PC-9 (cell line): ENCODE results near the gene MR1. TPM values are rescaled to one million over a fixed set of nuclear protein-coding genes. Genes with fewer than 3 reads are reported as not detected.

Experiments used
- BruUV-seq: library from RNA; stranded (reverse); fragments of 400-500 nt; replicated peaks from 2 replicates; lab custom pipeline; 2021; lab: Mats Ljungman, UMichigan
- CTCF ChIA-PET: fragments of 300-600 bp; sonication (Branson Sonifier 250); formaldehyde crosslinking; loops from one replicate; lab custom pipeline; 2022; ENCODE audit warnings: antibody characterized with exemption; lab: Charles Lee
- POLR2A ChIA-PET: fragments of 300-600 bp; sonication (Branson Sonifier 250); formaldehyde crosslinking; loops from one replicate; lab custom pipeline; 2022; ENCODE audit warnings: antibody characterized with exemption; ENCODE audit not compliant: unreplicated experiment; lab: Charles Lee
- DNase-seq, 2 experiments: peaks; one replicate each; pipeline versions ENCODE4 v3.0.0 to v3.0.0-alpha.2; 2015 to 2022; ENCODE audit warnings: mixed read lengths in 1 of 2
- H2AFZ ChIP-seq: fragments of 200-600 bp; sonication (generic); 2 replicates; pipeline ENCODE4 v1.8.1; 2017; ENCODE audit warnings: antibody characterized with exemption
- H3F3A ChIP-seq: fragments of 200-600 bp; sonication (generic); 2 replicates; pipeline ENCODE4 v1.8.1; 2017; ENCODE audit warnings: antibody characterized with exemption, mild to moderate bottlenecking, low read depth; ENCODE audit not compliant: insufficient read depth
- H3K27ac ChIP-seq: fragments of 200-600 bp; sonication (generic); 2 replicates; pipeline ENCODE4 v1.6.1; 2016; ENCODE audit warnings: mixed run types
- H3K27me3 ChIP-seq: fragments of 200-600 bp; sonication (generic); 2 replicates; pipeline ENCODE4 v1.6.1; 2016; ENCODE audit warnings: low read depth, mixed run types; ENCODE audit not compliant: insufficient read depth
- H3K36me3 ChIP-seq: fragments of 200-600 bp; sonication (generic); 2 replicates; pipeline ENCODE4 v1.6.1; 2016; ENCODE audit warnings: low read depth, mixed run types
- H3K4me1 ChIP-seq: fragments of 200-600 bp; sonication (generic); replicated peaks from 2 replicates; pipeline ENCODE4 v1.6.1; 2016; ENCODE audit warnings: mixed run types; ENCODE audit not compliant: insufficient read depth
- H3K4me2 ChIP-seq: fragments of 200-600 bp; sonication (generic); 2 replicates; pipeline ENCODE4 v1.6.1; 2017; ENCODE audit warnings: mixed run types
- H3K4me3 ChIP-seq: fragments of 200-600 bp; sonication (generic); 2 replicates; pipeline ENCODE4 v1.6.1; 2016; ENCODE audit warnings: mixed run types
- H3K79me2 ChIP-seq: fragments of 200-600 bp; sonication (generic); 2 replicates; pipeline ENCODE4 v1.6.1; 2017; ENCODE audit warnings: low read depth, mixed run types
- H3K9me2 ChIP-seq: fragments of 200-600 bp; sonication (generic); 2 replicates; pipeline ENCODE4 v1.8.1; 2017; ENCODE audit warnings: mild to moderate bottlenecking; ENCODE audit not compliant: insufficient read depth
- H3K9me3 ChIP-seq: fragments of 200-600 bp; sonication (generic); 2 replicates; pipeline ENCODE4 v1.8.1; 2016; ENCODE audit warnings: low read depth; ENCODE audit not compliant: insufficient read depth
- H4K20me1 ChIP-seq: fragments of 200-600 bp; sonication (generic); 2 replicates; pipeline ENCODE4 v1.8.1; 2017; ENCODE audit not compliant: insufficient read depth
- EZH2 ChIP-seq: fragments of 200-600 bp; sonication (generic); IDR thresholded peaks from 2 replicates; pipeline ENCODE4 v1.8.0; 2017; ENCODE audit warnings: antibody characterized with exemption, low read depth
- intact Hi-C: fragments of 100-400 bp; cut with micrococcal nuclease; formaldehyde crosslinking; loops from one replicate; pipeline ENCODE4 v1.10.0; 2022; ENCODE audit not compliant: unreplicated experiment
- total RNA-seq: library from RNA; stranded (reverse); gene quantifications from 2 replicates; pipeline ENCODE4 v1.2.3, GENCODE V29; 2021
- TF ChIP-seq, protein P1 (sequence below): fragments of 200-600 bp; sonication (generic); conservative IDR thresholded peaks from 2 replicates; pipeline ENCODE4 v1.6.1; 2017; ENCODE audit warnings: mixed run types, antibody characterized with exemption, mild to moderate bottlenecking, moderate library complexity

Gene MR1
- total RNA-seq, 1 experiment from 2014 or later, result 15.5 TPM

DNA sequence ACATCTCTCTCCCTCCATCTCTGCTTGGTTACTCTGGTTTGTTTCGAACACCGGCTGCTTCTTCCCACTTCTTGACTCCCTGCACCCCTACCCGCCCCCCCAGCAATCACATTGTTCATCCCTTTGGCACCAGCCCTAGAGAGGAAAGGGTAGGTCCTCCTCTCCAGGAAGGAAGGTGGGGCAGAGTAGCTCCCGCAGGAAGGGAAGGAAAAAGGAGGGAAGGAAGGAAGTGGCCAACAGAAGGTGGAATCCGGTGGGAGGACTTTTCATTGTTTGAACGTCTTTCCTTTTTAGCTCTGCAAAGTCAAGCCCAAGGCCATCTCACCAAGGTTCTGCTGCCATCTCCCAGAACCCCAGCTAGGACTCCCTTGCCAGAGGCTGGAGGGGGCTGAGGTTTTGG lies 72.7 kb downstream of the MR1 start:
- POLR2A ChIA-PET, result interaction anchor here (0.7 kb wide), 1 partner anchor 10 kb away, joined by 5 read pairs; no protein-coding TSS in a partner anchor
- CTCF ChIA-PET, result no interaction called here
- H3F3A ChIP-seq, result peaks cover 24% of the 10 kb centered on the region
- no peaks in the 10 kb centered on the region for H3K9me2 ChIP-seq
- no peak overlapping the region for H2AFZ ChIP-seq
- no peaks in the 10 kb centered on the region for H3K27me3 ChIP-seq
- H3K79me2 ChIP-seq, result peaks cover 34% of the 10 kb centered on the region
- H3K4me2 ChIP-seq, result peak overlapping the region; percentile 78; the same call in 1 of the 2 replicates
- H3K4me3 ChIP-seq, result no peak overlapping the region
- no peak for TF ChIP-seq EZH2
- H3K4me1 ChIP-seq, result peaks cover 70% of the 10 kb centered on the region
- BruUV-seq, result no TSS peak
- no peaks in the 10 kb centered on the region for H3K9me3 ChIP-seq
- no peak for DNase-seq
- no peak overlapping the region for H3K27ac ChIP-seq
- H3K36me3 ChIP-seq, result no peaks in the 10 kb centered on the region
- intact Hi-C loops, result no loop called here
- H4K20me1 ChIP-seq, result no peaks in the 10 kb centered on the region

DNA sequence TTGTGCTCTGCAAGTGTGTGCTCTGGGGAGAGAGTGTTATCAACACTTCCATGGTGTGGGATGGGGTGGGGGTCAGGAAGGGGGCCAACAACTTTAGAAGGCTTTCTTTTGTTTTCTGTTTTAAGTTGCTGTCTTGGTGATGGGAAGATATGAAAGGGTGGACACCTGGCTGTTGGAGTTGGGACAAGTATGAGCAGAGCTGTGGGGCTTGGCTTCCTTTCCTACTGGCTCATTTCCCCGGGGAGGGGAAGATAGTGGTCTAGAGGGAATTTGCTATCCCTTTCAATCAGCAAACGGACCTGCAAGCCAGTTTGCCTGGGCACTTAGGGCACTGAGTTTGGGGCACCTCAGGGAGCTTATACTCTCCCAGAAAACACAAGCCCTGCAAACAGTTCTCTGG lies 73.9 kb downstream of the MR1 start:
- intact Hi-C loops, result no loop called here
- H3K4me1 ChIP-seq, result peaks cover 67% of the 10 kb centered on the region
- no peaks in the 10 kb centered on the region for H3K9me2 ChIP-seq
- POLR2A ChIA-PET, result no interaction called here
- no peaks in the 10 kb centered on the region for H3K9me3 ChIP-seq
- no peaks in the 10 kb centered on the region for H4K20me1 ChIP-seq
- no peaks in the 10 kb centered on the region for H3K27me3 ChIP-seq
- CTCF ChIA-PET, result no interaction called here
- H3K27ac ChIP-seq, result no peak overlapping the region
- no peaks in the 10 kb centered on the region for H3K36me3 ChIP-seq
- no peak overlapping the region for H3K4me2 ChIP-seq
- H3K79me2 ChIP-seq, result peaks cover 27% of the 10 kb centered on the region
- BruUV-seq, result no TSS peak
- no peak for DNase-seq
- H3F3A ChIP-seq, result peaks cover 21% of the 10 kb centered on the region
- TF ChIP-seq, protein P1, sequence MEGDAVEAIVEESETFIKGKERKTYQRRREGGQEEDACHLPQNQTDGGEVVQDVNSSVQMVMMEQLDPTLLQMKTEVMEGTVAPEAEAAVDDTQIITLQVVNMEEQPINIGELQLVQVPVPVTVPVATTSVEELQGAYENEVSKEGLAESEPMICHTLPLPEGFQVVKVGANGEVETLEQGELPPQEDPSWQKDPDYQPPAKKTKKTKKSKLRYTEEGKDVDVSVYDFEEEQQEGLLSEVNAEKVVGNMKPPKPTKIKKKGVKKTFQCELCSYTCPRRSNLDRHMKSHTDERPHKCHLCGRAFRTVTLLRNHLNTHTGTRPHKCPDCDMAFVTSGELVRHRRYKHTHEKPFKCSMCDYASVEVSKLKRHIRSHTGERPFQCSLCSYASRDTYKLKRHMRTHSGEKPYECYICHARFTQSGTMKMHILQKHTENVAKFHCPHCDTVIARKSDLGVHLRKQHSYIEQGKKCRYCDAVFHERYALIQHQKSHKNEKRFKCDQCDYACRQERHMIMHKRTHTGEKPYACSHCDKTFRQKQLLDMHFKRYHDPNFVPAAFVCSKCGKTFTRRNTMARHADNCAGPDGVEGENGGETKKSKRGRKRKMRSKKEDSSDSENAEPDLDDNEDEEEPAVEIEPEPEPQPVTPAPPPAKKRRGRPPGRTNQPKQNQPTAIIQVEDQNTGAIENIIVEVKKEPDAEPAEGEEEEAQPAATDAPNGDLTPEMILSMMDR, result no peak
- no peak for TF ChIP-seq EZH2
- H2AFZ ChIP-seq, result no peak overlapping the region
- H3K4me3 ChIP-seq, result no peak overlapping the region

DNA sequence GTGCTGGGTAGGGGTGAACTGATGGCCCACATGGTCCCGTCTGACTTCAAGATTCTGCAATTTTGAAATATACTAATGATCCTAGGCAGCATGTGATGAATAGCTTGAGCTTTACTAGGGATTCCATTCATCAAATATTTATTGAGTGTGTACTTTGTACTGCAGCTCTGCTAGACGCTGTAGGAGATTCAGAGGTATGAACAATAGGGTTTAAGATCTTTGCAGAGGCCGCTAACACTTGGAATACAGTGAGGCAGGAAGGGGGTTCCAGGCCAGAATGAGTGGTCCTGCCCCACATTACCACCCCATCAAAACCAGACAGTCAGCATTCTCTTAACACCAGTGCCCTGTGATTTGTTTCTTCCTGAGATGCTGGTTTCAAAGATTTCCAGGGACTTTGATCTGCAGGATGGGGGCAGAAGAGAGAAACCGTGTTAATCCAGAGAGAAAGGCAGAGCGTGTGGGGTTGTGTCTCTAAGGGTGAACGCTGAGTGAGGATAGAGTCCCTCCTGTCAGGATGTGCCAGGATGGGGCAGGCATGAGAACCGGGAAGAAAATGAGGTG lies 74.6 kb downstream of the MR1 start:
- ChIA-PET POLR2A (no interaction called here), CTCF (no interaction called here)
- Histone ChIP-seq H3K4me2 (no peak overlapping the region), H3F3A (peaks cover 25% of the 10 kb centered on the region), H3K27ac (no peak overlapping the region), H3K9me2 (no peaks in the 10 kb centered on the region), H3K79me2 (peaks cover 21% of the 10 kb centered on the region), H3K27me3 (no peaks in the 10 kb centered on the region), H3K36me3 (no peaks in the 10 kb centered on the region), H2AFZ (no peak overlapping the region), H4K20me1 (no peaks in the 10 kb centered on the region), H3K9me3 (no peaks in the 10 kb centered on the region), H3K4me1 (peaks cover 67% of the 10 kb centered on the region), H3K4me3 (no peak overlapping the region)
- BruUV-seq, result no TSS peak
- intact Hi-C loops, result no loop called here
- no peak for TF ChIP-seq EZH2
- TF ChIP-seq, protein P1, result no peak
- DNase-seq, result no peak

DNA sequence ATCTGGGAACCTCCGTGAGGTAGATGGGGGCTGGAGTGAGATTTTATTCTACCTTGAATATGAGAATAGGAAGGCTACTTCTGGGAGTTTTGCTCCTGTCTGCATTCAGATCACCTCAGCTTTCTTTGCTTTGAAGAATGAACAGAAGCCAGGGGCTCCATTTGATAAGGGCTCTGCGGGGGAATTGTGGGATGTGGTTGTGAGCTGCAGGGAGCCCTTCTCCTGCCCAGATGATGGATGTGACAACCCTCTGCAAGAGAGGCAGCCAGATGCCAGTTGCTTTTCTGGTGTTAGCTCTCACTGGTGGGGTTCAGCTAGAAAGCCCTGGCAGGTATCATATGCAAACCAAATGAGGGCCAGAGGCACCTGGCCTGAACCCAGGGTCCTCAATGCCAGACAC lies 76.2 kb downstream of the MR1 start:
- intact Hi-C loops, result no loop called here
- CTCF ChIA-PET, result no interaction called here
- Histone ChIP-seq H3K27me3 (no peaks in the 10 kb centered on the region), H3K79me2 (peaks cover 17% of the 10 kb centered on the region), H3K4me1 (peaks cover 74% of the 10 kb centered on the region), H3K27ac (0 out of 2 replicates have a peak overlapping the region, but pooled peaks have one; percentile 99), H3F3A (peaks cover 39% of the 10 kb centered on the region), H3K36me3 (no peaks in the 10 kb centered on the region), H4K20me1 (no peaks in the 10 kb centered on the region), H3K9me2 (no peaks in the 10 kb centered on the region), H3K9me3 (no peaks in the 10 kb centered on the region), H3K4me3 (no peak overlapping the region), H2AFZ (no peak overlapping the region), H3K4me2 (no peak overlapping the region)
- POLR2A ChIA-PET, result no interaction called here
- DNase-seq, result no peak
- TF ChIP-seq EZH2, result no peak
- TF ChIP-seq, protein P1, result no peak
- BruUV-seq, result no TSS peak
